ENCODE data around the gene COL7A1. TPM values are rescaled to one million over a fixed set of nuclear protein-coding genes. Genes with fewer than 3 reads are reported as not detected.

COL7A1 gene
- total and polyA plus RNA-seq, 2 of the 13 experiments (the other 11 are each of a cell fraction or from before 2014, with no cell fraction given), result 2.7 to 11.7 TPM

GRCh38 chr3:48609088-48610005, 14.2 kb upstream of the COL7A1 start, which contains the start of gene UQCRC1 (continued):
- TF ChIP-seq SETDB1 (CRISPR knock-in tag; IDR thresholded peaks at IDR 0.05; ENCODE audit: borderline replicate concordance), result no peak
- peak; percentile 96; the same call in 1 of the 2 replicates for TF ChIP-seq ZSCAN31 (CRISPR knock-in tag; IDR thresholded peaks at IDR 0.05; ENCODE audit: low read depth)
- TF ChIP-seq, protein P1, sequence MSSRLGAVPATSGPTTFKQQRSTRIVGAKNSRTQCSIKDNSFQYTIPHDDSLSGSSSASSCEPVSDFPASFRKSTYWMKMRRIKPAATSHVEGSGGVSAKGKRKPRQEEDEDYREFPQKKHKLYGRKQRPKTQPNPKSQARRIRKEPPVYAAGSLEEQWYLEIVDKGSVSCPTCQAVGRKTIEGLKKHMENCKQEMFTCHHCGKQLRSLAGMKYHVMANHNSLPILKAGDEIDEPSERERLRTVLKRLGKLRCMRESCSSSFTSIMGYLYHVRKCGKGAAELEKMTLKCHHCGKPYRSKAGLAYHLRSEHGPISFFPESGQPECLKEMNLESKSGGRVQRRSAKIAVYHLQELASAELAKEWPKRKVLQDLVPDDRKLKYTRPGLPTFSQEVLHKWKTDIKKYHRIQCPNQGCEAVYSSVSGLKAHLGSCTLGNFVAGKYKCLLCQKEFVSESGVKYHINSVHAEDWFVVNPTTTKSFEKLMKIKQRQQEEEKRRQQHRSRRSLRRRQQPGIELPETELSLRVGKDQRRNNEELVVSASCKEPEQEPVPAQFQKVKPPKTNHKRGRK (CRISPR knock-in tag; IDR thresholded peaks at IDR 0.05), result peak; percentile 90; the same call in 1 of the 2 replicates
- TF ChIP-seq HIC2 (CRISPR knock-in tag; IDR thresholded peaks at IDR 0.05; ENCODE audit: low read depth), result peak; percentile 59; the same call in 1 of the 2 replicates
- TF ChIP-seq KAT8 (CRISPR knock-in tag; IDR thresholded peaks at IDR 0.05), result peak; percentile 71
- TF ChIP-seq IKZF4 (CRISPR knock-in tag; IDR thresholded peaks at IDR 0.05; ENCODE audit: borderline replicate concordance, low read depth, not compliant biosample characterization), result peak; percentile 68
- TF ChIP-seq NFRKB (IDR thresholded peaks at IDR 0.05), result no peak
- peak; percentile 86 for TF ChIP-seq ZNF761 (CRISPR knock-in tag; conservative IDR thresholded peaks at IDR 0.05)
- TF ChIP-seq HMGXB3 (CRISPR knock-in tag; IDR thresholded peaks at IDR 0.05; ENCODE audit: borderline replicate concordance), result no peak
- TF ChIP-seq ZNF878 (CRISPR knock-in tag; IDR thresholded peaks at IDR 0.05), result no peak
- TF ChIP-seq ZNF224 (CRISPR knock-in tag; IDR thresholded peaks at IDR 0.05), result no peak; the same call in 1 of the 2 replicates
- TF ChIP-seq MLLT10 (CRISPR knock-in tag; IDR thresholded peaks at IDR 0.05), result no peak
- TF ChIP-seq ASH2L (IDR thresholded peaks at IDR 0.05; ENCODE audit: insufficient read length, low read depth, low read length), result peak; percentile 86
- TF ChIP-seq NCOA5 (CRISPR knock-in tag; IDR thresholded peaks at IDR 0.05), result no peak
- TF ChIP-seq ZNF24 (IDR thresholded peaks at IDR 0.05), result no peak
- TF ChIP-seq MAFF (IDR thresholded peaks at IDR 0.05; ENCODE audit: low read depth, low read length), result 0 out of 2 replicates have a peak, but pooled peaks have one; percentile 1
- TF ChIP-seq MTA1 (CRISPR knock-in tag; IDR thresholded peaks at IDR 0.05; ENCODE audit: borderline replicate concordance), result peak; percentile 82; the same call in 1 of the 2 replicates
- TF ChIP-seq NR2F1 (CRISPR knock-in tag; IDR thresholded peaks at IDR 0.05), result peak; percentile 25 to 71; a peak in 3 of 4 replicates
- no peak for TF ChIP-seq ZNF354B (CRISPR knock-in tag; IDR thresholded peaks at IDR 0.05)
- 0 out of 2 replicates have a peak, but pooled peaks have one; percentile 30 for TF ChIP-seq ELF3 (CRISPR knock-in tag; IDR thresholded peaks at IDR 0.05)
- TF ChIP-seq SNRNP70 (IDR thresholded peaks at IDR 0.05; ENCODE audit: low read depth, low read length), result no peak

Measured in HepG2 (cell line).